Measurements from ENCODE around the gene ANGPTL8.

Gene ANGPTL8

GRCh38 chr19:11267316-11268085 is 28.1 kb downstream of the ANGPTL8 start:
- Mint-ChIP-seq H3K4me1 (ENCODE audit: low read depth) (no peaks in the 10 kb centered on the region), H3K27me3 (ENCODE audit: low read depth) (peaks cover 72% of the 10 kb centered on the region), H3K27ac (no peak overlapping the region), H3K4me3 (no peak overlapping the region), H3K36me3 (ENCODE audit: low read depth) (no peaks in the 10 kb centered on the region), H3K9me3 (no peaks in the 10 kb centered on the region)
- no peak for DNase-seq (ENCODE audit: low spot score)

GRCh38 chr19:11268783-11269267 is 29.4 kb downstream of the ANGPTL8 start:
- Mint-ChIP-seq H3K27me3 (ENCODE audit: low read depth) (peaks cover 70% of the 10 kb centered on the region), H3K27ac (no peak overlapping the region), H3K36me3 (ENCODE audit: low read depth) (no peaks in the 10 kb centered on the region)

DNA sequence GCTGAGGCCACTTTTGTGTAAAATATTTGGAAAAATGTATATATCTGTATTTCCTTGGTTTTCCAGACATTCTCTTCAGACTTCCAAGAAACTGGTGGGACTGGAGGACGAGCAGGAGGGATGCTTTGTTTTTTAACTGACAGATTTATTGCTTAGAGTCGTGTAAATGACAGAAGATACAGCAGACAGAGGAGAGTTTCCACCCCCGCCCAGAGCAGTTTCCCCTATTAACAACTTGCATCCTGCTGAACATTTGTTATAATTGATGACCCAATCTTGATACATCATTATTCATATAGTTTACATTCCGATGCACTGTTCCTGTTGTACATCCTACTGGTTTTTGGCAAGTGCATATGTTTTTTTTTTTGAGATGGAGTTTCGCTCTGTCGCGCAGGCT is 30.0 kb downstream of the ANGPTL8 start:
- Mint-ChIP-seq H3K4me3 (no peak overlapping the region), H3K9me3 (no peaks in the 10 kb centered on the region), H3K36me3 (ENCODE audit: low read depth) (no peaks in the 10 kb centered on the region), H3K4me1 (ENCODE audit: low read depth) (no peaks in the 10 kb centered on the region), H3K27me3 (ENCODE audit: low read depth) (peaks cover 72% of the 10 kb centered on the region), H3K27ac (no peak overlapping the region)
- no peak for DNase-seq (ENCODE audit: low spot score)

More at GRCh38 chr19:11268783-11269267, 29.4 kb downstream of the ANGPTL8 start:
- Mint-ChIP-seq H3K4me1 (ENCODE audit: low read depth) (no peaks in the 10 kb centered on the region), H3K9me3 (no peaks in the 10 kb centered on the region), H3K4me3 (no peak overlapping the region)
- DNase-seq (ENCODE audit: low spot score), result no peak

DNA sequence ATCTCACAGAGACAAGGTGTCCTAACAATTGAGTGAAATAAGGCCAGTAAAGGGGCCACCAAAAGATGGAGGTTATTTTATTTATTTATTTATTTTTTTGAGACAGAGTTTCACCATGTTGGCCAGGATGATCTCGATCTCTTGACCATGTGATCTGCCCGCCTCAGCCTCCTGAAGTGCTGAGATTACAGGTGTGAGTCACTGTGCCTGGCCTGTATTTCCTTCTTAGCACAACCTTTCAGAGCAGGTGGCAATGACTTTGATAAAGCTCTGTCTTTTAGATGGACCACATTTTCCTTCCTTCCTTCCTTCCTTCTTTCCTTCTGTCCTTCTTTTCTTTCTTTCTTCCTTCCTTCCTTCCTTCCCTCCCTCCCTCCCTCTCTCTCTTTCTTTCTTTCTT is 33.9 kb downstream of the ANGPTL8 start:
- H3K9me3 Mint-ChIP-seq, result no peaks in the 10 kb centered on the region
- no peaks in the 10 kb centered on the region for H3K4me1 Mint-ChIP-seq (ENCODE audit: low read depth)
- H3K36me3 Mint-ChIP-seq (ENCODE audit: low read depth), result no peaks in the 10 kb centered on the region
- H3K27me3 Mint-ChIP-seq (ENCODE audit: low read depth), result peaks cover 61% of the 10 kb centered on the region
- H3K27ac Mint-ChIP-seq, result no peak overlapping the region
- no peak for DNase-seq (ENCODE audit: low spot score)
- no peak overlapping the region for H3K4me3 Mint-ChIP-seq

DNA sequence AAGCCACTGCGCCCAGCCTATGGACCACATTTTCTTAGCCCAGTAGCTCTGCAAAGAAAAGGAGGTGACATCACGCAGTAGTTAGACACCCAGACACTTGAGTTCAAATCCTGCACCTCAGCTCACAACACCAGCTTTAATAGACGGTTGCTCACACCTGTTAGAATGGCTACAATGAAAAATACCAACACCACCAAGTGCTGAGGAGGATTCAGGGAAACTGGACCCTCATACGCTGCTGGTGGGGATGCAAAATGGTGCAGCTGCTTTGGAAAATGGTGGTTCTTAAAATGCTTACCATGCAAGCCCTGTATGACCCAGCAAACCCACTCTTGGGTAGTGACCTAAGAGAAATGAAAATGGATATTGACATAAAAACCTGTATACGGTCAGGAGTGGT is 34.6 kb downstream of the ANGPTL8 start:
- no peak overlapping the region for H3K27ac Mint-ChIP-seq
- DNase-seq (ENCODE audit: low spot score), result no peak
- H3K9me3 Mint-ChIP-seq, result no peaks in the 10 kb centered on the region
- no peaks in the 10 kb centered on the region for H3K4me1 Mint-ChIP-seq (ENCODE audit: low read depth)
- peaks cover 60% of the 10 kb centered on the region for H3K27me3 Mint-ChIP-seq (ENCODE audit: low read depth)
- H3K36me3 Mint-ChIP-seq (ENCODE audit: low read depth), result no peaks in the 10 kb centered on the region
- H3K4me3 Mint-ChIP-seq, result no peak overlapping the region

DNA sequence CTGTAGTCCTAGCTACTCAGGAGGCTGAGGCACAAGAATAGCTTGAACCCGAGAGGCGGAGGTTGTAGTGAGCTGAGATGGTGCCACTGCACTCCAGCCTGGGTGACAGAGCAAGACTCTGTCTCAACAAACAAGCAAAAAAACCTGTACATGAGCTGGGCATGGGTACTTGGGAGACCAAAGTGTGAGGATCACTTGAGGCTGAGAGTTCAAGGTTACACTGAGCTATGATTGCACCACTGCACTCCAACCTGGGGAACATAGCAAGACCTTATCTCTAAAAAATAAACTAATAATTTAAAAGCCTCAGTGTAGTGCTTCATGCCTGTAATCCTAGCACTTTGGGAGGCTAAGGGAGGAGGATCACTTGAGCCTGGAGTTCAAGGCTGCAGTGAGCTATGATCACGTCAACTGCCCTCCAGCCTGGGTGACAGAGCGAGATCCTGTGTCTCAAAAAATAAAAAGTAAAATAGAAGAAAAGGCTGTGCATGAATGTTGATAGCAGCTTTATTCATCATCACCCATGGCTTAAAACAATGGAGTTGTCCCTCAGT is 35.2 kb downstream of the ANGPTL8 start:
- H3K27me3 Mint-ChIP-seq (ENCODE audit: low read depth), result peaks cover 58% of the 10 kb centered on the region
- DNase-seq (ENCODE audit: low spot score), result no peak
- H3K4me1 Mint-ChIP-seq (ENCODE audit: low read depth), result peaks cover 4% of the 10 kb centered on the region
- no peaks in the 10 kb centered on the region for H3K9me3 Mint-ChIP-seq
- H3K36me3 Mint-ChIP-seq (ENCODE audit: low read depth), result no peaks in the 10 kb centered on the region
- H3K27ac Mint-ChIP-seq, result no peak overlapping the region
- H3K4me3 Mint-ChIP-seq, result no peak overlapping the region

DNA sequence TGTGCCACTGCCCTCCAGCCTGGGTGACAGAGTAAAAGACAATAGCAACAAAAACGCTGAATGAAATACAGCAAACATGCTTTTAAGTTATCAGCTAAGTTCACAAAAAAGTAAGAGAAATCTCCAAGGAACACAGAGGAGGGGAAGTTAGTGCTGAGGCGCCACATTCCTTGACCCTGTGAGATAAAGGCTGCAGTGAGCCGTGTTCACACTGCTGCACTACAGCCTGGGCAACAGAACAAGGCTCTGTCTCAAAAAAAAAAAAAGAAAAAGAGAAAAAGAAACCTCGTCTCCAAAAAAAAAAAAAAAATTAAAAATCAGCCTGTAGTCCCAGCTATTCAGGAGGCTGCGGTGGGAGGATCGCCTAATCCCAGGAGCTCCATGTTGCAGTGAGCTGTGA is 39.3 kb downstream of the ANGPTL8 start:
- Mint-ChIP-seq H3K9me3 (no peaks in the 10 kb centered on the region), H3K4me3 (no peak overlapping the region), H3K36me3 (ENCODE audit: low read depth) (no peaks in the 10 kb centered on the region), H3K27ac (no peak overlapping the region), H3K4me1 (ENCODE audit: low read depth) (peaks cover 8% of the 10 kb centered on the region), H3K27me3 (ENCODE audit: low read depth) (peaks cover 67% of the 10 kb centered on the region)
- DNase-seq (ENCODE audit: low spot score), result no peak

DNA sequence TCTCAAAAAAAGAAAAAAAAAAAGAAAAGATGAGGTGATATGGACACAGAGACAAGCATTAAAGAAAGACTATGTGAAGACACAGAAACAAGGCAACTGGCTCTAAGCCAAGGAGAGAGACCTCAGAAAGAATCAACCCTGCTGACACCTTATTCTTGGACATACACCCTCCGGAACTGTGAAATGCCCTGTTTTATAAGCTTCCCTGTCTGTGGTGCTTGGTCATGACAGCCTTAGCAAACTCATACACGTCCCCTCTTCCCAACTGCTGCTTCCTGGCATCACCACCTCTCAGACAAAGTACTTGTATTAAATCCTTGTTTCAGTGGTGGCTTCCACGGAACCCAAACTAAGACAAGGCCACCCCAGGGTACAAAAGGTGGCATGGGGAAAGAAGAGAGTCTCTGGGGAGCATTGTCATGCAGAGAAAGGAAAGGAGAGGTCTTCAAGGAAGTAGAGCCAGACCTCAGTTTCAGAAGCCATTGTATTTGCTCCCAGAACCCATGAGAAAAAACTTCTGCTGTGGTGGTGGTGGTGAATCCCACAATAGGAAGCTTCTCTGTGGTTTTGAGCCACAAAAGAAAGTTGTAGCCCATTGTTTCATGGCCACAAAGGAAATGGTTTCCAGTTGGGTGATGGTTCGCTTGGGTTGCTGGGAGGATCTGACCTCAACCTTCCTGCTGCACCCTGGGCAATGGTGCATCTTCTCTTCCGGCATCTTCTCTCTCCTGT is 40.3 kb downstream of the ANGPTL8 start:
- Mint-ChIP-seq H3K36me3 (ENCODE audit: low read depth) (no peaks in the 10 kb centered on the region), H3K4me1 (ENCODE audit: low read depth) (peaks cover 8% of the 10 kb centered on the region), H3K4me3 (peak overlapping the region; percentile 31), H3K27ac (peak overlapping the region; percentile 48), H3K27me3 (ENCODE audit: low read depth) (peaks cover 64% of the 10 kb centered on the region), H3K9me3 (no peaks in the 10 kb centered on the region)
- DNase-seq (ENCODE audit: low spot score), result peak; percentile 67

DNA sequence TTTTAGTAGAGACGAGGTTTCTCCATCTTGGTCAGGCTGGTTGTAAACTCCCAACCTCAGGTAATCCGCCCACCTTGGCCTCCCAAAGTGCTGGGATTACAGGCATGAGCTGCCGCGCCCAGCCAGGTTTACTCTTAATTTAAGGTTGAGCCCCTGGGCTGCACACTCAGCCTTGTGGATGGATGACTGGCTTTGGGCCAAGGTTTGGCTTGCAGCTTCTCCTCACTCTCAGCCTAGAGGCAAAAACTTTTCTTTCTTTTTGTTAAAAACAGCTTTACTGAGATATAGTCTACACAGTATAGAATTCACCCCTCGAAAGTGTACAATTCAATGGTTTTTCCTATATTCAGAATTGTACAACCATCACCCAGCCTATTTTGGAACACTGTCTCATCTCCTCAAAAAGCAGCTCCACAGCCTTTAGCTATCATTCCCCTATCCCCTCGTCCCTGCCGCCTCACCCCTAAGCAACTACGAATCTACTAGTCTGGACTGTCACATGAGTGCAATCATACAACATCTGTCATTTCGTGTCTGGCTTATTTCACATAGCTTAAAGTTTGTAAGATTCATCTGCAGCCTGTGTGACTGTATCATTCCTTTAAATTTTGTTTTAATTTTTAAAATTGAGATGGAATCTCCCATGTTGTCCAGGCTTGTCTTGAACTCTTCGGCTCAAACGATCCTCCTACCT is 42.1 kb downstream of the ANGPTL8 start:
- no peaks in the 10 kb centered on the region for H3K9me3 Mint-ChIP-seq
- peaks cover 8% of the 10 kb centered on the region for H3K4me1 Mint-ChIP-seq (ENCODE audit: low read depth)
- H3K4me3 Mint-ChIP-seq, result no peak overlapping the region
- H3K27me3 Mint-ChIP-seq (ENCODE audit: low read depth), result peaks cover 56% of the 10 kb centered on the region
- no peaks in the 10 kb centered on the region for H3K36me3 Mint-ChIP-seq (ENCODE audit: low read depth)
- DNase-seq (ENCODE audit: low spot score), result no peak
- H3K27ac Mint-ChIP-seq, result no peak overlapping the region

DNA sequence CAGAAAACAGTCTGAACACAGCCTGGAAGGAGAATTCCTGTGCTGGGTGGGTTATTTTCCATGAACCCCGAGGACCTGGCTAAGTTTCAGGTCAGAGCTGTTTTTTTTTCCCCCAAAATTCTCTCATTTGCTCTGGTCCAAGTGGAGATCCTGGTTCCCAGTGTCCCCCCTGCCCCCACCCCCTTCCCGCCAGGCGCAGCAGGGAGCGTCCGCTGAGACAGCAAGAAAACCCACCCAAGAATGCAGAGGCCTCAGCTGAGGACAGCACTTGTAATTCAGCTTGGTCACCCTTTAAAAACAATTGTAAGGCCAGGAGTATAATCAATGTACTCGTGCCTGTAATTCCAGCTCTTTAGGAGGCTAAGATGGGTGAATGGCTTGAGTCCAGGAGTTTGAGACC is 45.1 kb downstream of the ANGPTL8 start:
- H3K9me3 Mint-ChIP-seq, result no peaks in the 10 kb centered on the region
- H3K27ac Mint-ChIP-seq, result no peak overlapping the region
- H3K4me3 Mint-ChIP-seq, result no peak overlapping the region
- peaks cover 5% of the 10 kb centered on the region for H3K4me1 Mint-ChIP-seq (ENCODE audit: low read depth)
- no peak for DNase-seq (ENCODE audit: low spot score)
- no peaks in the 10 kb centered on the region for H3K36me3 Mint-ChIP-seq (ENCODE audit: low read depth)
- peaks cover 51% of the 10 kb centered on the region for H3K27me3 Mint-ChIP-seq (ENCODE audit: low read depth)

GRCh38 chr19:11286312-11286974 is 47.0 kb downstream of the ANGPTL8 start:
- DNase-seq (ENCODE audit: low spot score), result no peak
- Mint-ChIP-seq H3K36me3 (ENCODE audit: low read depth) (no peaks in the 10 kb centered on the region), H3K4me1 (ENCODE audit: low read depth) (no peaks in the 10 kb centered on the region), H3K27me3 (ENCODE audit: low read depth) (peaks cover 54% of the 10 kb centered on the region), H3K4me3 (no peak overlapping the region), H3K9me3 (no peaks in the 10 kb centered on the region), H3K27ac (no peak overlapping the region)

DNA sequence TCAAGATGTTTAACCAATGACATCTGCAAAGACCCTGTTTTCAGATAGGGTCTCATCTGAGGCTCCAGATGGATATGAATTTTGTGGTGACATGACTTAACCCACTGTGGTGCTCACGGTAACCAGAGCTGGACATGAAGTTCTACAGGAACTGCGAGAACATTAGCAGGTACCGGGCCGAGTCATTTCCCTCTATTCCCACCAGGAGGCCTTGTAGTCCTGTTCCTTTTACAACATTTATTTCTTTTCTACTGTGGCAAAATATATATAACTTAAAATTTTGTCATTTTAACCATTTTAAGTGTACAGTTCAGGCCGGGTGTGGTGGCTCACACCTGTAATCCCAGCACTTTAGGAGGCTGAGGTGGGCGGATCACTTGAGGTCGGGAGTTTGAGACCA is 48.9 kb downstream of the ANGPTL8 start:
- Mint-ChIP-seq H3K27ac (no peak overlapping the region), H3K4me3 (no peak overlapping the region), H3K9me3 (no peaks in the 10 kb centered on the region), H3K27me3 (ENCODE audit: low read depth) (peaks cover 47% of the 10 kb centered on the region), H3K4me1 (ENCODE audit: low read depth) (no peaks in the 10 kb centered on the region), H3K36me3 (ENCODE audit: low read depth) (no peaks in the 10 kb centered on the region)
- DNase-seq (ENCODE audit: low spot score), result no peak

- Mint-ChIP-seq H3K36me3 (ENCODE audit: low read depth) (no peaks in the 10 kb centered on the region), H3K4me3 (no peak overlapping the region), H3K9me3 (no peaks in the 10 kb centered on the region), H3K27me3 (ENCODE audit: low read depth) (peaks cover 47% of the 10 kb centered on the region), H3K4me1 (ENCODE audit: low read depth) (peaks cover 7% of the 10 kb centered on the region), H3K27ac (no peak overlapping the region)
- no peak for DNase-seq (ENCODE audit: low spot score)
These were observed 50.8 kb downstream of the ANGPTL8 start for GRCh38 chr19:11290256-11290655.

All from T-helper 2 cell treated with Interferon-gamma antibody and Interleukin-4, amounts not matched to agents 5 μg/mL and 100 μg/mL, for 36 hours (primary cell).